ENCODE measurements around the gene CYB5R4.
"Not testable (repeated sequence)": the region's sequence is repeated elsewhere in the genome, so short reads cannot be mapped to it uniquely, and the experiment has no call there.

Gene CYB5R4

GRCh38 chr6:83921315-83921714, 61.8 kb downstream of the CYB5R4 start:
- no peak for TF ChIP-seq CTCF (IDR thresholded peaks at IDR 0.05; ENCODE audit: insufficient read depth, low read depth, low read length, missing control alignments)

GRCh38 chr6:83927470-83927869, 68.0 kb downstream of the CYB5R4 start:
- no peak for TF ChIP-seq CTCF (IDR thresholded peaks at IDR 0.05; ENCODE audit: insufficient read depth, low read depth, low read length, missing control alignments)
- no peak overlapping the region for H3K4me3 ChIP-seq (ENCODE audit: low read length)
- DNase-seq (ENCODE audit: low read depth), result no peak

More at GRCh38 chr6:83921315-83921714, 61.8 kb downstream of the CYB5R4 start:
- no peak overlapping the region for H3K4me3 ChIP-seq (ENCODE audit: low read length)
- no peak for DNase-seq (ENCODE audit: low read depth)

GRCh38 chr6:83928286-83928685, 68.8 kb downstream of the CYB5R4 start:
- no peak for TF ChIP-seq CTCF (IDR thresholded peaks at IDR 0.05; ENCODE audit: insufficient read depth, low read depth, low read length, missing control alignments)
- no peak for DNase-seq (ENCODE audit: low read depth)
- no peak overlapping the region for H3K4me3 ChIP-seq (ENCODE audit: low read length)

- H3K4me3 ChIP-seq (ENCODE audit: low read length); DNase-seq (ENCODE audit: low read depth): not testable (repeated sequence)
These were observed 86.8 kb downstream of the CYB5R4 start for GRCh38 chr6:83946201-83946833.

- DNase-seq (ENCODE audit: low read depth), result not testable (repeated sequence)
These were observed 88.5 kb downstream of the CYB5R4 start for GRCh38 chr6:83947983-83948382.

GRCh38 chr6:83948851-83949250, 89.4 kb downstream of the CYB5R4 start:
- no peak for TF ChIP-seq CTCF (IDR thresholded peaks at IDR 0.05; ENCODE audit: insufficient read depth, low read depth, low read length, missing control alignments)
- DNase-seq (ENCODE audit: low read depth), result no peak
- H3K4me3 ChIP-seq (ENCODE audit: low read length), result no peak overlapping the region

More at GRCh38 chr6:83947983-83948382, 88.5 kb downstream of the CYB5R4 start:
- H3K4me3 ChIP-seq (ENCODE audit: low read length), result not testable (repeated sequence)

GRCh38 chr6:83951423-83951822, 91.9 kb downstream of the CYB5R4 start:
- not testable (repeated sequence) for H3K4me3 ChIP-seq (ENCODE audit: low read length); DNase-seq (ENCODE audit: low read depth)

GRCh38 chr6:83952830-83953229, 93.3 kb downstream of the CYB5R4 start:
- no peak overlapping the region for H3K4me3 ChIP-seq (ENCODE audit: low read length)
- DNase-seq (ENCODE audit: low read depth), result no peak
- no peak for TF ChIP-seq CTCF (IDR thresholded peaks at IDR 0.05; ENCODE audit: insufficient read depth, low read depth, low read length, missing control alignments)

- no peak overlapping the region for H3K4me3 ChIP-seq (ENCODE audit: low read length)
- no peak for TF ChIP-seq CTCF (IDR thresholded peaks at IDR 0.05; ENCODE audit: insufficient read depth, low read depth, low read length, missing control alignments)
- no peak for DNase-seq (ENCODE audit: low read depth)
These were observed 94.9 kb downstream of the CYB5R4 start for GRCh38 chr6:83954371-83954770.

All from epithelial cell of esophagus (primary cell).